HCT116 (cell line): ENCODE results near the gene SAP30L.

ENCODE experiments used
- EGR1 ChIP-seq: IDR thresholded peaks from 2 replicates; pipeline ENCODE4 v1.6.1; 2012; ENCODE audit warnings: low read depth
- ELF1 ChIP-seq: IDR thresholded peaks from 2 replicates; pipeline ENCODE4 v1.6.1; 2012; ENCODE audit warnings: low read depth, borderline replicate concordance
- EZH2phosphoT487 ChIP-seq: fragments of 200-600 bp; IDR thresholded peaks from 2 replicates; pipeline ENCODE4 v1.6.1; 2018; ENCODE audit warnings: antibody characterized with exemption, borderline replicate concordance
- FOSL1 ChIP-seq: IDR thresholded peaks from 2 replicates; pipeline ENCODE4 v1.6.1; 2012; ENCODE audit warnings: low read depth
- JUND ChIP-seq: IDR thresholded peaks from 2 replicates; pipeline ENCODE4 v1.6.1; 2012
- POLR2A ChIP-seq: IDR thresholded peaks from 2 replicates; pipeline ENCODE4 v1.7.0; 2011; ENCODE audit warnings: borderline replicate concordance; ENCODE audit not compliant: insufficient read depth, insufficient read length; ENCODE audit errors: extremely low read depth
- POLR2AphosphoS5 ChIP-seq: IDR thresholded peaks from 2 replicates; pipeline ENCODE4 v1.6.1; 2011; ENCODE audit warnings: mild to moderate bottlenecking, low read depth, low read length, moderate library complexity
- RAD21 ChIP-seq: IDR thresholded peaks from 2 replicates; pipeline ENCODE4 v1.6.1; 2012; ENCODE audit warnings: low read depth, mild to moderate bottlenecking
- SIN3A ChIP-seq: IDR thresholded peaks from 2 replicates; pipeline ENCODE4 v1.6.1; 2012; ENCODE audit warnings: low read depth
- ZFX ChIP-seq: fragments of 450-650 bp; IDR thresholded peaks from 2 replicates; pipeline ENCODE4 v1.6.1; 2017
- TF ChIP-seq, protein P1 (sequence below), 3 experiments: fragments of 200-600 bp in 1 of 3; sonication (generic) in 1 of 3; IDR thresholded peaks in 2 of 3; conservative IDR thresholded peaks in 1 of 3; 2 replicates each; pipeline ENCODE4 v1.5.1; 2012 to 2017; ENCODE audit warnings: low read depth in 2 of 3, low read length in 2 of 3, antibody characterized with exemption in 1 of 3, borderline replicate concordance in 1 of 3, control low read depth in 1 of 3, mild to moderate bottlenecking in 1 of 3, mixed read lengths in 1 of 3, mixed run types in 1 of 3, moderate library complexity in 1 of 3; ENCODE audit not compliant: insufficient read depth in 1 of 3
- TF ChIP-seq, protein P2 (sequence below): IDR thresholded peaks from 2 replicates; pipeline ENCODE4 v1.6.1; 2012

DNA sequence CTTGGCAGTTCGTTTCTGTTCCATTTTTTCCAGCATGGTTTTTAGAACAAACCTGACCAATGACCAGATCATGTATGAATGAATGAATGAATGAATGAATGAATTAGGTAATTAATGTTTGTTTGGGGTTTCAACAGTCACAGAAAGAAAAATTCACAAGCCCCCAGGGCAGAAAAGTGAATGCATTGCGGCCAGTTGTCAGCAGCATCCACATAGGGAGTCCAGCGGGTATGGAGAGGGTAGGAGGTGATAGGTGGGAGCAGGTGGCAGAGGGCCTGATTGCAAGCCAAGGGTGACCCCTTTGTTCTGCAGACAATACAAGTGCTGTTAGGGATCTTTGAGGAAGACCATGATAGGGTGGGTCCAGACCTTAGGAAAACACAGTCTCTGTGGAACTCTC lies 49.7 kb upstream of the SAP30L start:
- TF ChIP-seq ZFX (no peak), POLR2A (no peak), EZH2phosphoT487 (no peak), ELF1 (no peak), JUND (no peak), POLR2AphosphoS5 (no peak), RAD21 (no peak), SIN3A (no peak), FOSL1 (no peak), EGR1 (no peak)
- TF ChIP-seq, protein P1, sequence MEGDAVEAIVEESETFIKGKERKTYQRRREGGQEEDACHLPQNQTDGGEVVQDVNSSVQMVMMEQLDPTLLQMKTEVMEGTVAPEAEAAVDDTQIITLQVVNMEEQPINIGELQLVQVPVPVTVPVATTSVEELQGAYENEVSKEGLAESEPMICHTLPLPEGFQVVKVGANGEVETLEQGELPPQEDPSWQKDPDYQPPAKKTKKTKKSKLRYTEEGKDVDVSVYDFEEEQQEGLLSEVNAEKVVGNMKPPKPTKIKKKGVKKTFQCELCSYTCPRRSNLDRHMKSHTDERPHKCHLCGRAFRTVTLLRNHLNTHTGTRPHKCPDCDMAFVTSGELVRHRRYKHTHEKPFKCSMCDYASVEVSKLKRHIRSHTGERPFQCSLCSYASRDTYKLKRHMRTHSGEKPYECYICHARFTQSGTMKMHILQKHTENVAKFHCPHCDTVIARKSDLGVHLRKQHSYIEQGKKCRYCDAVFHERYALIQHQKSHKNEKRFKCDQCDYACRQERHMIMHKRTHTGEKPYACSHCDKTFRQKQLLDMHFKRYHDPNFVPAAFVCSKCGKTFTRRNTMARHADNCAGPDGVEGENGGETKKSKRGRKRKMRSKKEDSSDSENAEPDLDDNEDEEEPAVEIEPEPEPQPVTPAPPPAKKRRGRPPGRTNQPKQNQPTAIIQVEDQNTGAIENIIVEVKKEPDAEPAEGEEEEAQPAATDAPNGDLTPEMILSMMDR (IDR thresholded peaks at IDR 0.05 in 2 of 3, conservative IDR thresholded peaks at IDR 0.05 in 1 of 3; ENCODE audit: borderline replicate concordance in 1 of 3, insufficient read depth in 1 of 3, low read depth in 2 of 3, low read length in 2 of 3): no peak
- TF ChIP-seq, protein P2, sequence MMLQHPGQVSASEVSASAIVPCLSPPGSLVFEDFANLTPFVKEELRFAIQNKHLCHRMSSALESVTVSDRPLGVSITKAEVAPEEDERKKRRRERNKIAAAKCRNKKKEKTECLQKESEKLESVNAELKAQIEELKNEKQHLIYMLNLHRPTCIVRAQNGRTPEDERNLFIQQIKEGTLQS: no peak
